Measurements from ENCODE around the gene PLCH2.
"Not testable (repeated sequence)": the region's sequence is repeated elsewhere in the genome, so short reads cannot be mapped to it uniquely, and the experiment has no call there.

DNA sequence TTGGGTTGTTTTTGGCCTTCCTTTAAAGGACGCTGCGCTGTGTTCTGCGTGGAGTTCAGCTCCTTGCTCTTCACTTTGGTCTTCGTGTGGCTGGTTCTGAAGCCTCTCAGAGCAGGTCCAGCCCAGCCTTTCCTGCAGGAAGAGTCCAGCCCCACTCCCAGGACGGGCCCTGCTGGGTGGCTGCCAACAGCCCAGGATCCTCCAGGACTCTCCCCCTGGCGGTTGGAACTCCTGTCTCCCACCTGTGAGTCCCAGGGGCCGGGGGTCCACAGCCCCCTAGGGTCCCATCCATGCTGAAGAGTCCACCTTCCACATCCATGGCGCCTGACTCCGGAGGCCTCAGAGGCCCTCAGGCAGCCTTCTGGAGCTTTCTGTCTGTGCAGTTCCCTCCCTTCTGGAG is 75.5 kb downstream of the PLCH2 start:
- TF ChIP-seq, protein P1, sequence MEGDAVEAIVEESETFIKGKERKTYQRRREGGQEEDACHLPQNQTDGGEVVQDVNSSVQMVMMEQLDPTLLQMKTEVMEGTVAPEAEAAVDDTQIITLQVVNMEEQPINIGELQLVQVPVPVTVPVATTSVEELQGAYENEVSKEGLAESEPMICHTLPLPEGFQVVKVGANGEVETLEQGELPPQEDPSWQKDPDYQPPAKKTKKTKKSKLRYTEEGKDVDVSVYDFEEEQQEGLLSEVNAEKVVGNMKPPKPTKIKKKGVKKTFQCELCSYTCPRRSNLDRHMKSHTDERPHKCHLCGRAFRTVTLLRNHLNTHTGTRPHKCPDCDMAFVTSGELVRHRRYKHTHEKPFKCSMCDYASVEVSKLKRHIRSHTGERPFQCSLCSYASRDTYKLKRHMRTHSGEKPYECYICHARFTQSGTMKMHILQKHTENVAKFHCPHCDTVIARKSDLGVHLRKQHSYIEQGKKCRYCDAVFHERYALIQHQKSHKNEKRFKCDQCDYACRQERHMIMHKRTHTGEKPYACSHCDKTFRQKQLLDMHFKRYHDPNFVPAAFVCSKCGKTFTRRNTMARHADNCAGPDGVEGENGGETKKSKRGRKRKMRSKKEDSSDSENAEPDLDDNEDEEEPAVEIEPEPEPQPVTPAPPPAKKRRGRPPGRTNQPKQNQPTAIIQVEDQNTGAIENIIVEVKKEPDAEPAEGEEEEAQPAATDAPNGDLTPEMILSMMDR (IDR thresholded peaks at IDR 0.05) = not testable (repeated sequence)
- TF ChIP-seq POLR2A (IDR thresholded peaks at IDR 0.05) = not testable (repeated sequence)
